22Rv1 (cell line): Measurements from ENCODE around the gene SLC66A2.

Source experiments
- ZFX ChIP-seq: fragments of 450-650 bp; IDR thresholded peaks from 2 replicates; pipeline ENCODE4 v1.6.1; 2017; ENCODE audit warnings: antibody characterized with exemption, borderline replicate concordance
- TF ChIP-seq, protein P1 (sequence below): fragments of 450-650 bp; IDR thresholded peaks from 2 replicates; pipeline ENCODE4 v1.5.1; 2017; ENCODE audit warnings: mild to moderate bottlenecking

DNA sequence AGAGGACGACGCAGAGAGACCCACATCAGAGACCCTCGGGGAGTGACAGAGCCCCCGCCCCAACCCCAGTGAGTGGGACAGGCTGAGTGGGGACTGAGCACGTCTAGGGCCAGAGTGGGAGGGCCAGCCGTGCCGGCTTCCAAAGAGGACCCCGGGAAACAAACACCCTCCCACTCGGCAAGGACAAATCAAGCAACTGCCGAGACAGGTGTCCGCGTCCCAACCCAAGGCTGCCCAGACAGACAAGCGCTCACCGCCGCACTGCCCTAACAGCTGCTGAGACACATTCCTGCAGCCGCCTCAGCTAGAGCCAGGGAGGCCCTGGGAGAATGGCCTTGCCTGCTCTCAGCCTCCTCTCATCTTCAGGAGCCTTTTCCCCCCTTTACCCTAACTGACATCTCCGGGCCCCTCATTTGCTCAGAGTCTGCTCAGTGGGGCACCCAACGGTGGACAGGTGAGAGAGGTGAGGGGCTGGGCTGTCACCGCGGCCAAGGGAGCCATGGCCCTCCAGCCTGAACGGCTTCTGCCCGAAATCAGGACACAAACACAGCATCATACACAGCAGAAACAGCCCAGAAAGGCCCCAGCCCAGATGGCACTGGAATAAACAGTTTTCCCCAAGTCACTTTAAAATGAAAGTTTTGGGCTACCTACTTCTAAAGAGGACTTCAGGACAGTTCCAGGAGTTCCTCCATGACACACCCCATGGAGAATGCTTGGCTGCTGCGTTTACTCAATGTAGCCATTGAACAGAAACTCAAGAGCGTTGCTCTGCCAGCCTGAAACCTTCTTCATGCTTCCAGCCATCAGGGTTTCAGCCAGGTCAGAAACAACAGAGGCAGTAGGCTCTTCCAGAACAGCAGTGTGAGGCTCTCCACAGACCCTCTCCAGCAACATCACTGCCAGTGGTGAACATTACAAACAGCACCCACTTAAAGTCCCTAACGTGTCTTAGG is 23.6 kb downstream of the SLC66A2 start:
- TF ChIP-seq, protein P1, sequence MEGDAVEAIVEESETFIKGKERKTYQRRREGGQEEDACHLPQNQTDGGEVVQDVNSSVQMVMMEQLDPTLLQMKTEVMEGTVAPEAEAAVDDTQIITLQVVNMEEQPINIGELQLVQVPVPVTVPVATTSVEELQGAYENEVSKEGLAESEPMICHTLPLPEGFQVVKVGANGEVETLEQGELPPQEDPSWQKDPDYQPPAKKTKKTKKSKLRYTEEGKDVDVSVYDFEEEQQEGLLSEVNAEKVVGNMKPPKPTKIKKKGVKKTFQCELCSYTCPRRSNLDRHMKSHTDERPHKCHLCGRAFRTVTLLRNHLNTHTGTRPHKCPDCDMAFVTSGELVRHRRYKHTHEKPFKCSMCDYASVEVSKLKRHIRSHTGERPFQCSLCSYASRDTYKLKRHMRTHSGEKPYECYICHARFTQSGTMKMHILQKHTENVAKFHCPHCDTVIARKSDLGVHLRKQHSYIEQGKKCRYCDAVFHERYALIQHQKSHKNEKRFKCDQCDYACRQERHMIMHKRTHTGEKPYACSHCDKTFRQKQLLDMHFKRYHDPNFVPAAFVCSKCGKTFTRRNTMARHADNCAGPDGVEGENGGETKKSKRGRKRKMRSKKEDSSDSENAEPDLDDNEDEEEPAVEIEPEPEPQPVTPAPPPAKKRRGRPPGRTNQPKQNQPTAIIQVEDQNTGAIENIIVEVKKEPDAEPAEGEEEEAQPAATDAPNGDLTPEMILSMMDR = no peak
- no peak for TF ChIP-seq ZFX
